ENCODE results near the gene LMAN1. TPM values are rescaled to one million over a fixed set of nuclear protein-coding genes. Genes with fewer than 3 reads are reported as not detected.

Gene LMAN1
- total and polyA plus RNA-seq, 2 of the 13 experiments (the other 11 are each of a cell fraction or from before 2014, with no cell fraction given) = 127 to 131 TPM

- TF ChIP-seq RERE (CRISPR knock-in tag; IDR thresholded peaks at IDR 0.05; ENCODE audit: low read depth) (no peak), SOX6 (IDR thresholded peaks at IDR 0.05) (no peak), SOX6 (CRISPR knock-in tag; IDR thresholded peaks at IDR 0.05) (peak; percentile 57), MTA3 (CRISPR knock-in tag; IDR thresholded peaks at IDR 0.05) (no peak), FOXA1 (IDR thresholded peaks at IDR 0.05) (no peak), FOXA1 (CRISPR knock-in tag; IDR thresholded peaks at IDR 0.05) (no peak), KLF15 (CRISPR knock-in tag; IDR thresholded peaks at IDR 0.05; ENCODE audit: borderline replicate concordance) (peak; percentile 56; the same call in 1 of the 2 replicates), ZNF354B (CRISPR knock-in tag; IDR thresholded peaks at IDR 0.05) (no peak), ZBTB8A (CRISPR knock-in tag; IDR thresholded peaks at IDR 0.05; ENCODE audit: borderline replicate concordance, low read depth) (no peak), PLRG1 (conservative IDR thresholded peaks at IDR 0.05) (no peak), TOE1 (CRISPR knock-in tag; IDR thresholded peaks at IDR 0.05) (no peak), ZNF138 (CRISPR knock-in tag; IDR thresholded peaks at IDR 0.05; ENCODE audit: low read depth) (no peak), ZBED4 (CRISPR knock-in tag; IDR thresholded peaks at IDR 0.05; ENCODE audit: borderline replicate concordance) (peak; percentile 64; the same call in 1 of the 2 replicates), ATF6 (CRISPR knock-in tag; conservative IDR thresholded peaks at IDR 0.05) (no peak)
Measured at GRCh38 chr18:59358712-59359575, at the start of gene LMAN1 (continued).
